ENCODE measurements around the gene WDR64. TPM values are rescaled to one million over a fixed set of nuclear protein-coding genes. Genes with fewer than 3 reads are reported as not detected.

WDR64 gene
- total RNA-seq, 1 donor from 2014 or later: not detected

DNA sequence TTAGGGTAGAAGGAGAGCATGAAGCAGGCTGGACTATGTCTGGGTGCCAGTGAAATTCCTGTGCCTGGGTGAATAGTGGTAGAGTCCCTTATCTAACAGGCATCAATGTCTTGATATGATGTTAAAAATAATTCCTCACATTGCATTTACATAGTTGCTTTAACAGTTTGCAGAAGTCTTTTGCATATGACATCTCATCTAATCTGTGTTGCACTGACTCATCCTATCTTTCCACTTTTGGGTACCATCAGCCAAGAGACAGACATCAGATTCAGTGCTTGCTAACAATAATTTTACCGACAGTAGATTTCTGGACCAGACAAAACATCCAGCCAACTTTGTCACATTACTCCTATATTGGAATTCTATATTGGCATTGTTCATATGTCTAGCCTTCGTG is 92.5 kb downstream of the WDR64 start:
- Mint-ChIP-seq H3K36me3 (ENCODE audit: low read depth) (no peaks in the 10 kb centered on the region), H3K9me3 (no peaks in the 10 kb centered on the region), H3K27me3 (ENCODE audit: low read depth) (no peaks in the 10 kb centered on the region), H3K4me1 (no peaks in the 10 kb centered on the region), H3K27ac (ENCODE audit: unreplicated experiment) (no peak overlapping the region), H3K4me3 (no peak overlapping the region)
- no peak for DNase-seq (ENCODE audit: low read depth, low spot score)
- TF ChIP-seq CTCF (conservative IDR thresholded peaks at IDR 0.05): no peak

DNA sequence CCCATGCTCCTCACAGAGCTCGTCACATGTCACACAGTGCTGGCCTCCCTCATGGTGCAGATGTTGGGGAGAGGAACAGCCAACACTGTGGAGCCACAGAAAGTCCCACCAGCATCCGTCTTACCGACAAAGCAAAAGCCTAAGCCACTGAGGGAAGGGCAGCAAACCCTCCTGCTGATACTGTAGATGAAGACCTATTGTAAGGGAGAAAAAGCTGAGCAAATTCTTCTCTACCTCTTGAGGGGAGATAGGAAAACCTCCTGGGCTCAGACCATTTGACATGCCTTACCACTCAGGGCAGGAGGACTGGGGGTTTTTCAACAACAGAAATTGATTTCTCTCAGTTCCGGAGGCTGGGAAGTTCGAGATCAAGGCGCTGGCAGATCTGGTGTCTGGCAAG is 95.9 kb downstream of the WDR64 start:
- DNase-seq (ENCODE audit: low read depth, low spot score): no peak
- H3K36me3 Mint-ChIP-seq (ENCODE audit: low read depth): no peaks in the 10 kb centered on the region
- no peak for TF ChIP-seq CTCF (conservative IDR thresholded peaks at IDR 0.05)
- H3K4me1 Mint-ChIP-seq: no peaks in the 10 kb centered on the region
- H3K27ac Mint-ChIP-seq (ENCODE audit: unreplicated experiment): peak overlapping the region; percentile 65
- H3K4me3 Mint-ChIP-seq: no peak overlapping the region
- H3K9me3 Mint-ChIP-seq: no peaks in the 10 kb centered on the region
- H3K27me3 Mint-ChIP-seq (ENCODE audit: low read depth): no peaks in the 10 kb centered on the region

DNA sequence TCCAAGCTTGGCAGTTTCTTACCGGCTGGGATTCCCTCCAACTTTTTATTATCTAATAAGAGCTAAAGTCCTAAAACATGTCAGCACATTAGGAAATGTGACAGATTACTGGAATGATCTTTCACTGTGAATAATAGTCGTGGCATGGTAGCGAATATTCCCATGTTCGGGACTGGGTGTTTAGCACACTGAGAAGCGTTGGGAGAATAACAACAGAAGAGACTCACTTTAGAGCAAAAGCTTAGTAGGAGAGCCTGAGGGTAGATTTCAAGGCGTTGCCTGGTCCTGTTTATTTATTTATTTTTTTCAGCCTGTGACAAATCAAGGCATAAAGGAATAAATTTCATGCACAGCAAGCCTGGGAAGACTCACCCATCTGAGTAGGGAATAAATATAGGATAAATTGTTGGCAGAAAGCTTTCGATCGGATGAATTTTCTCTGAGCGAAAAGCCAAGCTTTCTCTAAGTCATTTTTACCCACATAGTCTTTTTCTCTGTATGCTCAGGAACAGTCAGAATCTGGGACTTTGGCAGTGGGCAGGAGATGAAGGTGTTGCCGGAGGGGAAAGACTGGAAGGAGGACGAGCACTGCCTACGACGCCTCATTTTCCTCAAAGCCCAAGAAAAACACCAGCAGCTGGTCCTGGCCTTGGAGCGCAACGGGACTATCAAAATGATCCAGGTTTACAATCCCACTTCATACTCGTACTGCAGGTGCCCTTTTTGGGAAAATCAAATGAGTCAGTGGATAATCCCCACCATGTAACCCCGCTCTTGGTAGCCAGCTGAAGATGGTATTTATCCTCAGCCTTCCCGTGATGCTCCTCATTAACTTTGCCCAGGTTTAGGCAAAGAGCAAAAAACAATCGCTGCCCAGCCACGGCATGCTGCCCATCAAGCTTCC is 97.2 kb downstream of the WDR64 start:
- DNase-seq (ENCODE audit: low read depth, low spot score): no peak
- TF ChIP-seq CTCF (conservative IDR thresholded peaks at IDR 0.05): no peak
- no peak overlapping the region for H3K27ac Mint-ChIP-seq (ENCODE audit: unreplicated experiment)
- H3K27me3 Mint-ChIP-seq (ENCODE audit: low read depth): no peaks in the 10 kb centered on the region
- no peaks in the 10 kb centered on the region for H3K4me1 Mint-ChIP-seq
- no peak overlapping the region for H3K4me3 Mint-ChIP-seq
- H3K9me3 Mint-ChIP-seq: no peaks in the 10 kb centered on the region
- no peaks in the 10 kb centered on the region for H3K36me3 Mint-ChIP-seq (ENCODE audit: low read depth)

- Mint-ChIP-seq H3K9me3 (no peaks in the 10 kb centered on the region), H3K4me1 (no peaks in the 10 kb centered on the region), H3K27ac (ENCODE audit: unreplicated experiment) (no peak overlapping the region), H3K36me3 (ENCODE audit: low read depth) (no peaks in the 10 kb centered on the region), H3K4me3 (no peak overlapping the region), H3K27me3 (ENCODE audit: low read depth) (no peaks in the 10 kb centered on the region)
- no peak for DNase-seq (ENCODE audit: low read depth, low spot score)
- TF ChIP-seq CTCF (conservative IDR thresholded peaks at IDR 0.05): no peak
Observed at GRCh38 chr1:241749945-241750695, 98.0 kb downstream of the WDR64 start.

- DNase-seq (ENCODE audit: low read depth, low spot score): no peak
- no peak overlapping the region for H3K27ac Mint-ChIP-seq (ENCODE audit: unreplicated experiment)
- peaks cover 4% of the 10 kb centered on the region for H3K36me3 Mint-ChIP-seq (ENCODE audit: low read depth)
- no peak overlapping the region for H3K4me3 Mint-ChIP-seq
- H3K9me3 Mint-ChIP-seq: peaks cover 5% of the 10 kb centered on the region
- H3K27me3 Mint-ChIP-seq (ENCODE audit: low read depth): no peaks in the 10 kb centered on the region
- H3K4me1 Mint-ChIP-seq: no peaks in the 10 kb centered on the region
- no peak for TF ChIP-seq CTCF (conservative IDR thresholded peaks at IDR 0.05)
Observed at GRCh38 chr1:241751524-241751923, 99.4 kb downstream of the WDR64 start.

Measured in neural crest cell (in vitro differentiated cells).